Effector memory CD8-positive, alpha-beta T cell (primary cell): Measurements from ENCODE around the gene PREX1.

ENCODE experiments used
- ATAC-seq: fragments of 150-1000 bp; cut with Tn5 transposase; replicated peaks from 2 replicates; pipeline ENCODE4 v1.10.0; 2021; ENCODE audit warnings: mild to moderate bottlenecking, moderate library complexity
- DNase-seq, 3 experiments: peaks; one replicate each; pipeline ENCODE4 v3.0.0; 2021
- H3K27ac Mint-ChIP-seq, 2 donors: one replicate each; pipeline ENCODE4 v1.8.0; 2022; ENCODE audit warnings: mild to moderate bottlenecking in 2 of 2, mixed read lengths in 2 of 2, moderate library complexity in 2 of 2
- H3K27me3 Mint-ChIP-seq, 2 donors: one replicate each; pipeline ENCODE4 v1.8.0; 2022; ENCODE audit warnings: mixed read lengths in 2 of 2
- H3K36me3 Mint-ChIP-seq: one replicate; pipeline ENCODE4 v1.8.0; 2022; ENCODE audit warnings: mild to moderate bottlenecking, moderate library complexity, mixed read lengths; ENCODE audit not compliant: insufficient read depth
- H3K4me1 Mint-ChIP-seq, 2 donors: one replicate each; pipeline ENCODE4 v1.8.0; 2022; ENCODE audit warnings: low read depth in 2 of 2, mixed read lengths in 2 of 2
- H3K4me3 Mint-ChIP-seq, 2 donors: one replicate each; pipeline ENCODE4 v1.8.0; 2022; ENCODE audit warnings: mild to moderate bottlenecking in 2 of 2, mixed read lengths in 2 of 2, moderate library complexity in 2 of 2
- H3K9me3 Mint-ChIP-seq, 2 donors: one replicate each; pipeline ENCODE4 v1.8.0; 2022; ENCODE audit warnings: mixed read lengths in 2 of 2

The PREX1 gene

GRCh38 chr20:48618052-48618451, 209.7 kb downstream of the PREX1 start:
- H3K4me1 Mint-ChIP-seq: peaks cover 20 to 26% of the 10 kb centered on the region in 2 donors
- H3K9me3 Mint-ChIP-seq: no peaks in the 10 kb centered on the region
- no peak overlapping the region for H3K27ac Mint-ChIP-seq
- no peaks in the 10 kb centered on the region for H3K27me3 Mint-ChIP-seq
- H3K4me3 Mint-ChIP-seq: no peak overlapping the region
- no peak for DNase-seq
- peaks cover 36% of the 10 kb centered on the region for H3K36me3 Mint-ChIP-seq
- no peak for ATAC-seq

- H3K27me3 Mint-ChIP-seq: no peaks in the 10 kb centered on the region
- H3K27ac Mint-ChIP-seq: no peak overlapping the region
- peaks cover 30% of the 10 kb centered on the region for H3K36me3 Mint-ChIP-seq
Observed at GRCh38 chr20:48617481-48617880, 210.3 kb downstream of the PREX1 start.

GRCh38 chr20:48616481-48616880, 211.3 kb downstream of the PREX1 start:
- ATAC-seq (no peak), DNase-seq (no peak)
- Mint-ChIP-seq H3K4me3 (no peak overlapping the region), H3K4me1 (peaks cover 10 to 13% of the 10 kb centered on the region in 2 donors), H3K27me3 (no peaks in the 10 kb centered on the region), H3K27ac (no peak overlapping the region), H3K9me3 (no peaks in the 10 kb centered on the region), H3K36me3 (peaks cover 20% of the 10 kb centered on the region)

More at GRCh38 chr20:48617481-48617880, 210.3 kb downstream of the PREX1 start:
- ATAC-seq: no peak
- no peak overlapping the region for H3K4me3 Mint-ChIP-seq
- DNase-seq: no peak
- H3K9me3 Mint-ChIP-seq: no peaks in the 10 kb centered on the region
- H3K4me1 Mint-ChIP-seq: peaks cover 16 to 21% of the 10 kb centered on the region in 2 donors

- no peak for ATAC-seq
- H3K36me3 Mint-ChIP-seq: peaks cover 14% of the 10 kb centered on the region
- no peak overlapping the region for H3K27ac Mint-ChIP-seq
- no peak overlapping the region for H3K4me3 Mint-ChIP-seq
- DNase-seq: no peak
- no peaks in the 10 kb centered on the region for H3K27me3 Mint-ChIP-seq
- H3K4me1 Mint-ChIP-seq: peaks cover 6 to 8% of the 10 kb centered on the region in 2 donors
- H3K9me3 Mint-ChIP-seq: no peaks in the 10 kb centered on the region
Observed at GRCh38 chr20:48615871-48616270, 211.9 kb downstream of the PREX1 start.

- Mint-ChIP-seq H3K9me3 (no peaks in the 10 kb centered on the region), H3K4me1 (peaks cover 4 to 7% of the 10 kb centered on the region in 2 donors), H3K27ac (no peak overlapping the region), H3K36me3 (peaks cover 8% of the 10 kb centered on the region), H3K4me3 (no peak overlapping the region), H3K27me3 (no peaks in the 10 kb centered on the region)
- ATAC-seq (no peak), DNase-seq (no peak)
Observed at GRCh38 chr20:48614593-48615274, 213.1 kb downstream of the PREX1 start.

DNA sequence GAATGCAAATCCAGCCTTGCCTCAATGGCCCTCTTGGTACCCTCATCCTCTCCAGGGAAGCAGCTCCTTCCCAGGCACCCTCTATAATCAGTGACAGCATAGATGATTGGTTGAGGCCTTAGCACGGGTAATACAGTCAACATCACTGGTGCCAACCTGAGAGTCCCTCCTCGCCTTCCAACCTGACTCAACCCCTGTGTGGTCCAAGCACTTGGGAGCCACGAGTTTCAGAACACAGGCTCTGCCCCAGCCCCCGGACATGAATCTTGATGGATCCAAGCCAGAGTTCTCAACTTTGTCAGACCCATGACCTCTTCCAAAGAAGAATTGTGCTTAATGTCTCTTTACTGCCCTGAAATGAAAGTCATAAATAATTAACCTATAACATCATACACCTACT, 213.9 kb downstream of the PREX1 start:
- H3K27ac Mint-ChIP-seq: no peak overlapping the region
- peaks cover 7% of the 10 kb centered on the region in 2 donors for H3K4me1 Mint-ChIP-seq

GRCh38 chr20:48612335-48612734, 215.5 kb downstream of the PREX1 start:
- Mint-ChIP-seq H3K4me3 (no peak overlapping the region), H3K9me3 (no peaks in the 10 kb centered on the region), H3K27me3 (no peaks in the 10 kb centered on the region), H3K27ac (no peak overlapping the region), H3K4me1 (peaks cover 7% of the 10 kb centered on the region in 2 donors), H3K36me3 (no peaks in the 10 kb centered on the region)
- no peak for ATAC-seq
- no peak for DNase-seq

More for the DNA sequence above, 213.9 kb downstream of the PREX1 start:
- ATAC-seq (no peak), DNase-seq (no peak)
- no peaks in the 10 kb centered on the region for H3K27me3 Mint-ChIP-seq
- peaks cover 1% of the 10 kb centered on the region for H3K36me3 Mint-ChIP-seq
- H3K4me3 Mint-ChIP-seq: no peak overlapping the region
- H3K9me3 Mint-ChIP-seq: no peaks in the 10 kb centered on the region

- Mint-ChIP-seq H3K36me3 (no peaks in the 10 kb centered on the region), H3K4me1 (peaks cover 7% of the 10 kb centered on the region in 2 donors), H3K27ac (no peak overlapping the region), H3K27me3 (peaks cover 0 to 9% of the 10 kb centered on the region in 2 donors), H3K4me3 (no peak overlapping the region), H3K9me3 (no peaks in the 10 kb centered on the region)
- no peak for ATAC-seq
- no peak for DNase-seq
Observed at GRCh38 chr20:48610996-48611395, 216.8 kb downstream of the PREX1 start.

- Mint-ChIP-seq H3K4me3 (no peak overlapping the region), H3K27ac (no peak overlapping the region), H3K9me3 (no peaks in the 10 kb centered on the region), H3K27me3 (peaks cover 0 to 22% of the 10 kb centered on the region in 2 donors), H3K36me3 (no peaks in the 10 kb centered on the region), H3K4me1 (peaks cover 7% of the 10 kb centered on the region in 2 donors)
- DNase-seq: no peak
- ATAC-seq: no peak
Observed at GRCh38 chr20:48609491-48609978, 218.3 kb downstream of the PREX1 start.

GRCh38 chr20:48608756-48609155, 219.0 kb downstream of the PREX1 start:
- no peak overlapping the region for H3K27ac Mint-ChIP-seq
- no peak overlapping the region for H3K4me3 Mint-ChIP-seq
- no peaks in the 10 kb centered on the region for H3K9me3 Mint-ChIP-seq
- peaks cover 0 to 29% of the 10 kb centered on the region in 2 donors for H3K27me3 Mint-ChIP-seq
- H3K36me3 Mint-ChIP-seq: no peaks in the 10 kb centered on the region
- ATAC-seq (no peak), DNase-seq (no peak)
- peaks cover 7% of the 10 kb centered on the region in 2 donors for H3K4me1 Mint-ChIP-seq

DNA sequence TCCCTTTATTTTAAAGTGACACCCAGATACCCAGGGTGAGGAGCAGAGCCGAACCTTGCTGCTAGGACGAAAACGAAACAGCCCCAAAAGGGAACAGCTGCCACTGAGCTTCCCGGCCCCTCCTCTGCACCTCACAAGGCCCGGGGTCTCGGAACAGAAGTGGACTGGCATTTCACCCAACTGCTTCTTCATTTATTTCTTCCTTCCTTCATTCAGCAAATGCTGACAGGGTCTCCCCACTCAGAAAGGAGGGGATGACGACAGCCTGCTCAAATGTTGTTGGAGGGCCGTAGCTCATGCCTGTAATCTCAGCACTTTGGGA, 220.3 kb downstream of the PREX1 start:
- Mint-ChIP-seq H3K36me3 (no peaks in the 10 kb centered on the region), H3K27ac (no peak overlapping the region), H3K9me3 (no peaks in the 10 kb centered on the region), H3K27me3 (peaks cover 0 to 29% of the 10 kb centered on the region in 2 donors), H3K4me1 (peaks cover 7% of the 10 kb centered on the region in 2 donors), H3K4me3 (no peak overlapping the region)
- DNase-seq (no peak), ATAC-seq (no peak)

DNA sequence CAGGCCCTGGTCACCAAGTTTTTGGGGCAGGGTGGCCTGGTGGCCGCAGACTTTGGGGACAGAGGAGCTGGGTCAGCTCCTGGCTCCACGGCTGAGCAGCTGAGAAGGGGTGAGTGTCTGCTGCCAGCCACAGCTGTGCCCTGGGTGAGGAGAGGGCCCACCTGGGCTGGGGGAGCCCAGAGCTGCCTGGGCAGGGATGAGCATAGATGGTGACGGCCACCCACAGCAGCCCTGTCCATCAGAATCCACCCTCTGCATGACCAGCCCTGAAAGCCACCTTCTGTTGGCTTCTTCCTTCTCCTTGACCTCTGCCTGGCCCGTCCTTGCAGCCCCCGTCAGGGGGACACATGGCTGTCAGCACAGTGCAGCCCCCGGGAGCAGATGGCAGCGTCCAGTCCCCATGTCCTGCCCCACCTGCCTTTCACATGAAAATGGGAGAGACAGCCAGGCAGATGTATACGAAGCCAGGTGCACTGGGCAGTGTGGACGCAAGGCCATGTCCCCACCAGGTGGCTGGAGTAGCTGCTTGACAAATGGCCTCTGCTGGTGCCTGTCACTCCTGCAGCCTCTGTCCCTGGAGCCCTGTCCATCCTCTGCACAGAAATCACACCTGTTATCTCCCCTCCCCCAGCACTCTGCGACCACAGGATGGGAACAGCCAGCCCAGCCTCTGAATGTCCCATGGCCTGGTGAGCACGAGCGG, 220.8 kb downstream of the PREX1 start:
- no peak for DNase-seq
- H3K9me3 Mint-ChIP-seq: no peaks in the 10 kb centered on the region
- no peak for ATAC-seq
- peaks cover 0 to 30% of the 10 kb centered on the region in 2 donors for H3K27me3 Mint-ChIP-seq
- H3K4me1 Mint-ChIP-seq: peaks cover 7% of the 10 kb centered on the region in 2 donors
- no peak overlapping the region for H3K4me3 Mint-ChIP-seq
- H3K36me3 Mint-ChIP-seq: no peaks in the 10 kb centered on the region
- no peak overlapping the region for H3K27ac Mint-ChIP-seq

GRCh38 chr20:48606172-48606840, 221.5 kb downstream of the PREX1 start:
- ATAC-seq (no peak), DNase-seq (no peak)
- Mint-ChIP-seq H3K4me3 (no peak overlapping the region), H3K27me3 (peaks cover 0 to 36% of the 10 kb centered on the region in 2 donors), H3K27ac (no peak overlapping the region), H3K4me1 (peaks cover 7% of the 10 kb centered on the region in 2 donors), H3K36me3 (no peaks in the 10 kb centered on the region), H3K9me3 (no peaks in the 10 kb centered on the region)
